Sigmoid colon (tissue), 4 donors: ENCODE data around the gene RASAL2.

Source experiments
- CTCF ChIP-seq, 4 experiments: fragments of 450-650 bp in 3 of 4; fragments of 200-600 bp in 1 of 4; IDR thresholded peaks; one replicate each; pipeline ENCODE4 v1.5.1; 2016 to 2019; ENCODE audit warnings: antibody characterized with exemption in 4 of 4, mild to moderate bottlenecking in 3 of 4, moderate library complexity in 2 of 4
- EP300 ChIP-seq, 4 donors: sonication (generic); formaldehyde crosslinking; IDR thresholded peaks; one replicate each; pipeline ENCODE4 v1.6.1; 2017; ENCODE audit warnings: antibody characterized with exemption in 4 of 4
- POLR2A ChIP-seq, 2 donors: fragments of 450-650 bp; IDR thresholded peaks; one replicate each; pipeline ENCODE4 v1.6.1; 2016; ENCODE audit warnings: antibody characterized with exemption in 2 of 2, mild to moderate bottlenecking in 2 of 2, moderate library complexity in 2 of 2
- POLR2AphosphoS5 ChIP-seq, 4 donors: sonication (generic); formaldehyde crosslinking; IDR thresholded peaks; one replicate each; pipeline ENCODE4 v1.6.1; 2017; ENCODE audit warnings: antibody characterized with exemption in 4 of 4

GRCh38 chr1:178160736-178161475, 67.0 kb downstream of the RASAL2 start:
- TF ChIP-seq CTCF (IDR thresholded peaks at IDR 0.05) (no peak), POLR2AphosphoS5 (IDR thresholded peaks at IDR 0.05) (no peak), POLR2A (IDR thresholded peaks at IDR 0.05) (no peak), EP300 (IDR thresholded peaks at IDR 0.05) (no peak)
